Right lobe of liver (tissue), 6 donors: ENCODE measurements around the gene MAP7D3. TPM values are rescaled to one million over a fixed set of nuclear protein-coding genes. Genes with fewer than 3 reads are reported as not detected.

ENCODE experiments used
- ATAC-seq, 4 donors: fragments of 200-7000 bp; cut with Tn5 transposase; one replicate each; pipeline ENCODE4 v1.9.1; 2020; ENCODE audit warnings: mild to moderate bottlenecking in 4 of 4, moderate library complexity in 4 of 4
- DNase-seq, 3 donors: peaks; one replicate each; pipeline ENCODE4 v3.0.0-alpha.2; 2020
- H3K27ac ChIP-seq, 3 donors: fragments of 200-600 bp; one replicate each; pipeline ENCODE4 v1.8.0; 2022
- H3K27me3 ChIP-seq, 2 donors: fragments of 200-600 bp; one replicate each; pipeline ENCODE4 v1.8.0; 2022
- H3K36me3 ChIP-seq, 4 donors: fragments of 200-600 bp; sonication (generic) in 1 of 4; one replicate each; pipeline versions ENCODE4 v1.5.1 to v1.8.0; 2017 to 2022; ENCODE audit warnings: control low read depth in 1 of 4
- H3K4me1 ChIP-seq, 4 donors: fragments of 200-600 bp; sonication (generic) in 1 of 4; one replicate each; pipeline versions ENCODE4 v1.5.1 to v1.8.0; 2017 to 2022; ENCODE audit warnings: control low read depth in 1 of 4
- H3K4me3 ChIP-seq, 3 donors: fragments of 200-600 bp; one replicate each; pipeline ENCODE4 v1.8.0; 2022
- H3K9me3 ChIP-seq, 4 donors: fragments of 200-600 bp; sonication (generic) in 1 of 4; one replicate each; pipeline versions ENCODE4 v1.5.1 to v1.8.0; 2017 to 2022; ENCODE audit warnings: control low read depth in 1 of 4
- CTCF ChIP-seq, 4 donors: fragments of 200-600 bp in 3 of 4; fragments of 450-650 bp in 1 of 4; IDR thresholded peaks; one replicate each; pipeline versions ENCODE4 v1.5.1 to v1.8.0; 2016 to 2022; ENCODE audit warnings: antibody characterized with exemption in 4 of 4, mild to moderate bottlenecking in 2 of 4
- POLR2A ChIP-seq: fragments of 450-650 bp; IDR thresholded peaks from one replicate; pipeline ENCODE4 v1.6.1; 2017; ENCODE audit warnings: antibody characterized with exemption, mild to moderate bottlenecking
- WGBS: methylation state at CpG from one replicate; pipeline ENCODE4 v1.1.6; 2018; ENCODE audit warnings: low coverage, low lambda C conversion rate; ENCODE audit not compliant: insufficient coverage; ENCODE audit errors: missing lambda C conversion rate; 5-methylcytosine and 5-hydroxymethylcytosine counted together
- intact Hi-C, 2 donors: fragments of 100-400 bp; cut with DNase I; formaldehyde crosslinking; loops; one replicate each; pipeline versions ENCODE4 v1.11.2 to v1.14.1; 2022
- total RNA-seq, 6 experiments: library from RNA; depleted of rRNA in 2 of 6; stranded (reverse); fragments of >200 nt in 2 of 6; fragmentation: NEBNext Ultra II Directional in 3 of 6; extraction: Animal tissue kit (Norgen Biotek cat#: 25700) in 3 of 6; gene quantifications; one replicate each; pipeline versions ENCODE4 v1.1.0 to v1.2.4, GENCODE V29; 2016 to 2023
- donor health status: DM: no; HTN: yes; CAD: no.
- donor health status: DM: no; HTN: no; CAD: no.
- donor health status: DM: no; HTN: no; CAD: no.
- donor health status: DM: no; HTN: yes; CAD: no.
- donor health status: DM: no; HTN: yes; CAD: no.

Gene MAP7D3
- total RNA-seq, 6 experiments from 2014 or later: 2.4 to 5.4 (median 4.1) TPM

DNA sequence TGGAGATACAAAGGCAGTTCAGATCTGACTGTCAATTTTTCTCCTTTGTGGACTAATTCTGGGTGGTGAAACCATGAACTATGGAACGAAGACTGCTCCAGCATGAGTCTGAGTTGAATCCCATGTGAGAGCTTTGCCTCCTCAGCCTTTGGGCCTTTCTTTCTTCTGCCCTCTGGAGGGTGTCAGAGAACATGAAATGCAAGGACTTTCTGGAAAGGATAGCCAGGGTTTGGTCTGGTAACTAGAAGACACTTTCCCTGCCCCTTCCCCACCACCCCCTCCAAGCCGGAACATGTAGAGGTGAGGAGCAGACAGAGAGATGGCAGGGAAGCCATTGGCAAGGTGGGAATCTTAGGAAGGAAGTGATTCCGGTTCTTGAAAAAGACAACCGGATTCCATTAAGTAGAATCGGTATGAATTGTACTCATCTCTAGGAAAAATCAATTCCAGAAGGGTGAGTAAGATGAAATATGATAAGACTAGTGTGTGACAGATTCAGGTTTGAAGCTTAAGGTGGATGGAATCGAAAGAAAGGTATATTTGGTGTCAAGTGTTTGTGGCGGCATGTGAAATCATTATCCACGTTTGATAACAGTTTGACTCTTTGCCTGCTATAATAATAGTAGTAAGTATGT, 84.9 kb downstream of the MAP7D3 start:
- Histone ChIP-seq H3K36me3 (no peaks in the 10 kb centered on the region), H3K4me3 (no peak overlapping the region), H3K27me3 (no peaks in the 10 kb centered on the region), H3K27ac (no peak overlapping the region), H3K9me3 (no peaks in the 10 kb centered on the region), H3K4me1 (peaks cover 0 to 4% (median 0%) of the 10 kb centered on the region in 4 donors)
- WGBS: 60% methylated on average over 8 of the region's 8 CpGs
- DNase-seq (no peak), ATAC-seq (peak; percentile 29 to 44 (median 34))
- intact Hi-C loops: loop anchor here in 1 of 2 donors (10.0 kb wide), 1 partner anchor 132 kb away; no protein-coding TSS in a partner anchor
- TF ChIP-seq CTCF (IDR thresholded peaks at IDR 0.05): peak; percentile 6 to 36 (median 20)
- no peak for TF ChIP-seq POLR2A

- TF ChIP-seq CTCF (IDR thresholded peaks at IDR 0.05) (no peak), POLR2A (no peak)
- no peak for DNase-seq
- no peaks in the 10 kb centered on the region for H3K36me3 ChIP-seq
- intact Hi-C loops: loop anchor here in 1 of 2 donors (10.0 kb wide), 1 partner anchor 131 kb away; no protein-coding TSS in a partner anchor
- no peak overlapping the region for H3K4me3 ChIP-seq
- no peak overlapping the region for H3K27ac ChIP-seq
- H3K4me1 ChIP-seq: peaks cover 0 to 3% (median 0%) of the 10 kb centered on the region in 4 donors
- no peaks in the 10 kb centered on the region for H3K27me3 ChIP-seq
- ATAC-seq: no peak
- no peaks in the 10 kb centered on the region for H3K9me3 ChIP-seq
- WGBS: 30% methylated on average over 3 of the region's 3 CpGs
Observed at GRCh38 chrX:136165406-136165805, 85.8 kb downstream of the MAP7D3 start.

GRCh38 chrX:136163689-136164088, 87.5 kb downstream of the MAP7D3 start:
- TF ChIP-seq CTCF (IDR thresholded peaks at IDR 0.05) (no peak), POLR2A (no peak)
- ATAC-seq: no peak
- no peaks in the 10 kb centered on the region for H3K9me3 ChIP-seq
- H3K4me3 ChIP-seq: no peak overlapping the region
- H3K4me1 ChIP-seq: no peaks in the 10 kb centered on the region
- H3K36me3 ChIP-seq: no peaks in the 10 kb centered on the region
- intact Hi-C loops: loop anchor here in 1 of 2 donors (10.0 kb wide), 1 partner anchor 129 kb away; no protein-coding TSS in a partner anchor
- 75% methylated on average over 1 of the region's 1 CpG for WGBS
- no peak overlapping the region for H3K27ac ChIP-seq
- no peaks in the 10 kb centered on the region for H3K27me3 ChIP-seq
- no peak for DNase-seq

Other genes starting within 250 kb of the MAP7D3 start
- gene FHL1, start 103.9 kb downstream of the MAP7D3 start, total RNA-seq: 10 to 100 TPM in 5 of 6 experiments, 1 to 10 TPM in 1; 8.0 to 27.6 (median 18.5) TPM
- gene ADGRG4, start 49.6 kb upstream of the MAP7D3 start, total RNA-seq: under 1 TPM in 2 of 6 experiments, not detected in 4; 0.04 to 0.09 TPM
- not detected for gene BRS3, start 236.5 kb upstream of the MAP7D3 start, total RNA-seq
- gene HTATSF1, start 246.2 kb upstream of the MAP7D3 start, total RNA-seq: 10 to 100 TPM; 10.6 to 21.5 (median 12.1) TPM